Stimulated activated memory B cell treated with anti-CD40 and anti-IgM and Interleukin-4, amounts not matched to agents 10 μg/mL and 1 μg/mL and 100 μg/mL, for 72 hours (primary cell): ENCODE results near the gene CLC.
"Not testable (repeated sequence)": the region's sequence is repeated elsewhere in the genome, so short reads cannot be mapped to it uniquely, and the experiment has no call there.

Experiments
- ATAC-seq: fragments of 150-1000 bp; cut with Tn5 transposase; 2 replicates; pipeline ENCODE4 v1.10.0; 2021
- H3K27ac Mint-ChIP-seq: one replicate; pipeline ENCODE4 v1.8.0; 2022; ENCODE audit warnings: mild to moderate bottlenecking, mixed read lengths
- H3K27me3 Mint-ChIP-seq: one replicate; pipeline ENCODE4 v1.8.0; 2022; ENCODE audit warnings: mixed read lengths
- H3K36me3 Mint-ChIP-seq: one replicate; pipeline ENCODE4 v1.8.0; 2022; ENCODE audit warnings: mixed read lengths
- H3K4me1 Mint-ChIP-seq: one replicate; pipeline ENCODE4 v1.8.0; 2022; ENCODE audit warnings: mixed read lengths
- H3K4me3 Mint-ChIP-seq: one replicate; pipeline ENCODE4 v1.8.0; 2022; ENCODE audit warnings: mild to moderate bottlenecking, moderate library complexity, mixed read lengths
- H3K9me3 Mint-ChIP-seq: one replicate; pipeline ENCODE4 v1.8.0; 2022; ENCODE audit warnings: mixed read lengths

CLC gene

GRCh38 chr19:39740395-39740794 is 2.6 kb upstream of the CLC start:
- ATAC-seq, result no peak
- no peak overlapping the region for H3K27ac Mint-ChIP-seq
- no peaks in the 10 kb centered on the region for H3K36me3 Mint-ChIP-seq
- H3K4me3 Mint-ChIP-seq, result no peak overlapping the region
- H3K27me3 Mint-ChIP-seq, result peaks cover 41% of the 10 kb centered on the region
- no peaks in the 10 kb centered on the region for H3K4me1 Mint-ChIP-seq
- no peaks in the 10 kb centered on the region for H3K9me3 Mint-ChIP-seq

GRCh38 chr19:39738814-39739213 is 985 bp upstream of the CLC start:
- H3K27me3 Mint-ChIP-seq, result peaks cover 32% of the 10 kb centered on the region
- no peaks in the 10 kb centered on the region for H3K9me3 Mint-ChIP-seq
- no peaks in the 10 kb centered on the region for H3K36me3 Mint-ChIP-seq
- no peak for ATAC-seq
- no peak overlapping the region for H3K4me3 Mint-ChIP-seq
- H3K4me1 Mint-ChIP-seq, result no peaks in the 10 kb centered on the region
- no peak overlapping the region for H3K27ac Mint-ChIP-seq

- Mint-ChIP-seq H3K27ac (no peak overlapping the region), H3K4me3 (no peak overlapping the region), H3K9me3 (no peaks in the 10 kb centered on the region), H3K4me1 (no peaks in the 10 kb centered on the region), H3K36me3 (no peaks in the 10 kb centered on the region), H3K27me3 (peaks cover 24% of the 10 kb centered on the region)
- no peak for ATAC-seq
Observed at GRCh38 chr19:39737351-39737750, 478 bp downstream of the CLC start.

GRCh38 chr19:39736088-39736487 is 1.7 kb downstream of the CLC start:
- H3K9me3 Mint-ChIP-seq, result no peaks in the 10 kb centered on the region
- no peak for ATAC-seq
- H3K27ac Mint-ChIP-seq, result no peak overlapping the region
- no peaks in the 10 kb centered on the region for H3K36me3 Mint-ChIP-seq
- peaks cover 24% of the 10 kb centered on the region for H3K27me3 Mint-ChIP-seq
- no peak overlapping the region for H3K4me3 Mint-ChIP-seq
- H3K4me1 Mint-ChIP-seq, result no peaks in the 10 kb centered on the region

GRCh38 chr19:39735688-39736087 is 2.1 kb downstream of the CLC start:
- Mint-ChIP-seq H3K4me1 (no peaks in the 10 kb centered on the region), H3K9me3 (no peaks in the 10 kb centered on the region), H3K4me3 (no peak overlapping the region), H3K27ac (no peak overlapping the region), H3K27me3 (peaks cover 24% of the 10 kb centered on the region), H3K36me3 (no peaks in the 10 kb centered on the region)
- ATAC-seq, result no peak

DNA sequence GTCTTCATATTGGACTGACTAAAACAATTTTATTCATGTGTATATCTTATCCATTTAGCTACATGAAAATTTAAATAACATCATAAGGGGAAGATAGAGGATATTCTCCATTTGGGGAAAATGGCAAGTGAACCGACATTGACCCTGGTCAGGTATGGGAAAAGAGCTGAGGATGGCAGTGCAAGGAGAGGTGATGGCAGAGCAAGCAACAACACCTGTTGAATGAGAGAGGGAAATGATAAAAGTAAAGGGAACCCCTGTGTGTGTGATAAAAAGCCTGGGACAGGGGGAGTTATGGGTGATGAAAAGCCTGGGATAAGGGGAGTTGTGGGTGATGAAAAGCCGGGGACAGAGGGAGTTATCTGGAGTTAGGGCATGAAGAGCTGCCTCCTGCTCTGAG is 4.0 kb downstream of the CLC start:
- Mint-ChIP-seq H3K4me3 (no peak overlapping the region), H3K9me3 (no peaks in the 10 kb centered on the region), H3K4me1 (no peaks in the 10 kb centered on the region), H3K27ac (no peak overlapping the region), H3K36me3 (no peaks in the 10 kb centered on the region), H3K27me3 (peaks cover 41% of the 10 kb centered on the region)
- ATAC-seq, result no peak

DNA sequence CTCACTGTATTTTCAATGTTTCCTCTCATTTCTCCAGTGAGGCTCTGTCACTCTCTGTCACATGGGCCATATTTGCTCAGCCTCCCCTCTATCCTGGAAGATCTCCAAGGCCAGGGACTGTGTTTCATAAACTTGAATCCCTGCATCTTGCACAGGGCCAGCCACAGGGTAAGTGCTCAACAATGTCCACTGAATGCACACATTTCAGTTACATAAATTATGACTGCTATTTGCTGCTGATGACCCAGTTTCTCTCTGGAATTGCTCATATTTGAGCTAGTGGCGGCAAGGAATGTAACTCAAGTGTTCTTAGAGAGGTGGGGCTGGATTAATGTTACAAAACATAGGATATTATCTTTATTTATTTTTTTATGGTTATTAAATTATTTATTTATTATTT is 6.1 kb downstream of the CLC start:
- ATAC-seq, result no peak
- Mint-ChIP-seq H3K4me1 (no peaks in the 10 kb centered on the region), H3K27me3 (peaks cover 40% of the 10 kb centered on the region), H3K27ac (no peak overlapping the region), H3K36me3 (no peaks in the 10 kb centered on the region), H3K4me3 (no peak overlapping the region), H3K9me3 (no peaks in the 10 kb centered on the region)

- Mint-ChIP-seq H3K27ac (no peak overlapping the region), H3K4me1 (no peaks in the 10 kb centered on the region), H3K27me3 (peaks cover 40% of the 10 kb centered on the region), H3K36me3 (no peaks in the 10 kb centered on the region), H3K4me3 (no peak overlapping the region), H3K9me3 (no peaks in the 10 kb centered on the region)
- no peak for ATAC-seq
Observed at GRCh38 chr19:39729594-39729993, 8.2 kb downstream of the CLC start.

GRCh38 chr19:39728040-39728439 is 9.8 kb downstream of the CLC start:
- H3K4me1 Mint-ChIP-seq, result no peaks in the 10 kb centered on the region
- H3K27ac Mint-ChIP-seq, result no peak overlapping the region
- peak; percentile 31 for ATAC-seq
- H3K27me3 Mint-ChIP-seq, result peaks cover 31% of the 10 kb centered on the region
- no peak overlapping the region for H3K4me3 Mint-ChIP-seq
- H3K9me3 Mint-ChIP-seq, result no peaks in the 10 kb centered on the region
- H3K36me3 Mint-ChIP-seq, result no peaks in the 10 kb centered on the region

DNA sequence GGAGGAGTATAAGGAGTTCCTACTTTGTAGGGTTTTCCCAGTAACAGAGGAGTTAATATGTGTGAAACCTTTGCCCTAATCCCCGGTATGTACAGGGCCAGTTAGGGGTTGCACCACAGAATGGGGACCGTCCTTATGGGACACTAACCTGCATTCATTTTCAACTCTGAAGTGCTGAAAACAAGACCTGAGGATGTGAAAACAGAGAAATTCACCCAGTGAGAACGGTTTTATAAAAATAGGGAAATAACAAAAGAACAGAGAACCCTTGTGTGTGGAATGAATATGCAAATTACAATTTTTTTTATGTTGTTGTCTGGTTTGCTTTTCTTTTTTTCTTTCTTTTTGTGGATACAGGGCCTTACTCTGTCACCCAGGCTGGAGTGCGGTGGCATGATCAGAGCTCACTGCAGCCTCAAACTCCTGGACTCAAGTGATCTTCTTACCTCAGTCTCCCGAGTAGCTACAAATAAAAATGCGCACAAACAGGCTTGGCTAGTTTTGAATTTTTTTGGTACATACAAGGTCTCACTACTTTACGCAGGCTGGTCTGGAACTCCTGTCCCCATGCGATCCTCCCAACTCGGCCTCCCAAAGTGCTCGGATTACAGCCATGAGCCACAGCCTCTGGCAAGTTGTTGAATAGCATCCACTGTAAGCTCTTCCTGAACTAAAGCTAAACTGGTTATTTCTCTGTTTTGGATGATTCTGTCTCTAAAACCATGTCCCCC is 10.6 kb downstream of the CLC start:
- ATAC-seq, result no peak
- Mint-ChIP-seq H3K9me3 (no peaks in the 10 kb centered on the region), H3K36me3 (no peaks in the 10 kb centered on the region), H3K27ac (no peak overlapping the region), H3K4me1 (no peaks in the 10 kb centered on the region), H3K27me3 (peaks cover 39% of the 10 kb centered on the region), H3K4me3 (no peak overlapping the region)

- Mint-ChIP-seq H3K4me1 (no peaks in the 10 kb centered on the region), H3K27me3 (peaks cover 42% of the 10 kb centered on the region)
Observed at GRCh38 chr19:39725995-39726394, 11.8 kb downstream of the CLC start.

DNA sequence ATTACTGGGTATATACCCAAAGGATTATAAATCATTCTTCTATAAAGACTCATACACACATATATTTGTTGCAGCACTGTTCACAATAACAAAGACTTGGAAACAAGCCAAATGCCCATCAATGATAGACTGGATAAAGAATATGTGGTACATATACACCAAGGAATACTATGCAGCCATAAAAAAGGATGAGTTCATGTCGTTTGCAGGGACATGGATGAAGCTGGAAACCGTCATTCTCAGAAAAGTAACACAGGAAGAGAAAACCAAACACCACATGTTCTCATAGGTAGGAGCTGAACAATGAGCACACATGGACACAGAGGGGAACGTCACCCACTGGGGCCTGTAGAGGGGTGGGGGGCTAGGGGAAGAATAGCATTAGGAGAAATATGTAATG is 17.7 kb downstream of the CLC start:
- peaks cover 53% of the 10 kb centered on the region for H3K27me3 Mint-ChIP-seq
- H3K4me1 Mint-ChIP-seq, H3K27ac Mint-ChIP-seq, H3K9me3 Mint-ChIP-seq, H3K36me3 Mint-ChIP-seq, H3K4me3 Mint-ChIP-seq, ATAC-seq: not testable (repeated sequence)

More at GRCh38 chr19:39725995-39726394, 11.8 kb downstream of the CLC start:
- Mint-ChIP-seq H3K27ac (no peak overlapping the region), H3K36me3 (no peaks in the 10 kb centered on the region), H3K9me3 (no peaks in the 10 kb centered on the region), H3K4me3 (no peak overlapping the region)
- no peak for ATAC-seq

GRCh38 chr19:39710333-39710890 is 27.4 kb downstream of the CLC start:
- Mint-ChIP-seq H3K27me3 (peaks cover 18% of the 10 kb centered on the region), H3K36me3 (no peaks in the 10 kb centered on the region), H3K4me1 (no peaks in the 10 kb centered on the region), H3K27ac (no peak overlapping the region), H3K9me3 (peaks cover 3% of the 10 kb centered on the region), H3K4me3 (no peak overlapping the region)
- ATAC-seq, result no peak

GRCh38 chr19:39709026-39709872 is 28.6 kb downstream of the CLC start:
- Mint-ChIP-seq H3K4me1 (no peaks in the 10 kb centered on the region), H3K4me3 (no peak overlapping the region)

DNA sequence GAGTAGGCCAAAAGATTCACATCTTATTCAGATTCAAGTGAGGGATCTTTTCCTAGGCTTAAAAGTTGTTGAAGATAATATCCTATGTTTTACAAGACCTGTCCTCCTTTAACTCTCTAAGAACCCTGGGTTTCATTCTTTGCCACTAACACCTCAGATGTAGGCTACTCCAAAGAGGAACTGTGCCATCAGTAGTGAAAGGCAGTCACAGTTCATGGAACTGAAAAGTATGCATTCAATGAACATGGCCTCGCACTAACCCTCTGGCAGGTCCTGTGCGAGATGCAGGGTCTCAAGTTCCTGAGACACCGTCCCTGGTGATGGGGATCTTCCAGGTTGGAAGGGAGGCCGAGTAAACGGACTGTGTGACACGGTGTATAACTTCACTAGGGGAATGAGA is 29.2 kb downstream of the CLC start:
- Mint-ChIP-seq H3K4me3 (no peak overlapping the region), H3K36me3 (no peaks in the 10 kb centered on the region), H3K4me1 (no peaks in the 10 kb centered on the region), H3K9me3 (no peaks in the 10 kb centered on the region), H3K27ac (no peak overlapping the region), H3K27me3 (peaks cover 16% of the 10 kb centered on the region)
- peak; percentile 61 for ATAC-seq

More at GRCh38 chr19:39709026-39709872, 28.6 kb downstream of the CLC start:
- no peak overlapping the region for H3K27ac Mint-ChIP-seq
- peaks cover 3% of the 10 kb centered on the region for H3K9me3 Mint-ChIP-seq
- no peaks in the 10 kb centered on the region for H3K36me3 Mint-ChIP-seq
- no peak for ATAC-seq
- peaks cover 22% of the 10 kb centered on the region for H3K27me3 Mint-ChIP-seq
